IPS-20b (cell line): ENCODE data around the gene EPC1.
"Not testable (repeated sequence)": the region's sequence is repeated elsewhere in the genome, so short reads cannot be mapped to it uniquely, and the experiment has no call there.

Source experiments
- H3K27ac ChIP-seq: one replicate; pipeline ENCODE4 v1.5.1; 2013; ENCODE audit warnings: low read length
- H3K27me3 ChIP-seq: 2 replicates; pipeline ENCODE4 v1.6.1; 2013; ENCODE audit warnings: mild to moderate bottlenecking, low read length, inconsistent platforms; ENCODE audit not compliant: insufficient read depth
- H3K36me3 ChIP-seq: 2 replicates; pipeline ENCODE4 v1.6.1; 2013; ENCODE audit warnings: low read depth, mild to moderate bottlenecking, inconsistent platforms, low read length, moderate library complexity; ENCODE audit not compliant: insufficient read depth
- H3K4me1 ChIP-seq: 2 replicates; pipeline ENCODE4 v1.6.1; 2013; ENCODE audit warnings: mild to moderate bottlenecking, control low read depth, inconsistent platforms, low read length, moderate library complexity; ENCODE audit not compliant: insufficient read depth
- H3K4me3 ChIP-seq: 2 replicates; pipeline ENCODE4 v1.5.1; 2013; ENCODE audit warnings: mild to moderate bottlenecking, low read length, inconsistent platforms
- H3K9ac ChIP-seq: 2 replicates; pipeline ENCODE4 v1.6.1; 2013; ENCODE audit warnings: low read depth, mild to moderate bottlenecking, inconsistent platforms, low read length, moderate library complexity
- H3K9me3 ChIP-seq: 2 replicates; pipeline ENCODE4 v1.6.1; 2013; ENCODE audit warnings: mild to moderate bottlenecking, low read depth, low read length, inconsistent platforms; ENCODE audit not compliant: insufficient read depth

The EPC1 gene

GRCh38 chr10:32226624-32227023 lies 120.3 kb downstream of the EPC1 start:
- no peak overlapping the region for H3K4me3 ChIP-seq
- no peaks in the 10 kb centered on the region; the same call in 1 of the 2 replicates for H3K4me1 ChIP-seq
- peaks cover 7% of the 10 kb centered on the region; the same call in 1 of the 2 replicates for H3K9me3 ChIP-seq
- H3K27ac ChIP-seq = no peak overlapping the region
- no peaks in the 10 kb centered on the region for H3K27me3 ChIP-seq
- H3K36me3 ChIP-seq = no peaks in the 10 kb centered on the region
- H3K9ac ChIP-seq = no peak overlapping the region

- Histone ChIP-seq H3K9me3 (peaks cover 7% of the 10 kb centered on the region; the same call in 1 of the 2 replicates), H3K9ac (no peak overlapping the region), H3K27me3 (no peaks in the 10 kb centered on the region), H3K36me3 (no peaks in the 10 kb centered on the region), H3K27ac (no peak overlapping the region), H3K4me1 (no peaks in the 10 kb centered on the region; the same call in 1 of the 2 replicates), H3K4me3 (no peak overlapping the region)
Measured at GRCh38 chr10:32225976-32226375, 121.0 kb downstream of the EPC1 start.

DNA sequence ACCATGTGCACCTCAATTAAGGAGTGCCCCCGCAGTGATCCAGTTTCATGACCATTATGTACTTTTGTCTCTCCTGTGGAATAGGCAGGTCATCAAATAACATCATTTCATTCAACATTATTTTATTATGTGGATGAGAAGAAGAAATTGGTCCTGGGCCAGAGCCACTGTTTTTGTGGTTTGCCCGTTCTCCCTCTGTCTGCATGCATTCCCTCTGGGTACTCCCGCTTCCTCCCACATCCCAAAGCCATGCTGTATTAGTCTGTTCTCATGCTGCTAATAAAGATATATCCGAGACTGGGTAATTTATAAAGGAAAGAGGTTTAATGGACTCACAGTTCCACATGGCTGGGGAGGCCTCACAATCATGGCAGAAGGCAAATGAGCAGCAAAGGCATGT lies 124.6 kb downstream of the EPC1 start:
- not testable (repeated sequence) for H3K27ac ChIP-seq, H3K4me1 ChIP-seq, H3K36me3 ChIP-seq, H3K4me3 ChIP-seq, H3K9ac ChIP-seq, H3K27me3 ChIP-seq
- peaks cover 28% of the 10 kb centered on the region for H3K9me3 ChIP-seq

GRCh38 chr10:32219156-32219555 lies 127.8 kb downstream of the EPC1 start:
- peaks cover 28% of the 10 kb centered on the region for H3K9me3 ChIP-seq
- not testable (repeated sequence) for H3K9ac ChIP-seq, H3K4me3 ChIP-seq, H3K27me3 ChIP-seq, H3K4me1 ChIP-seq, H3K27ac ChIP-seq, H3K36me3 ChIP-seq

DNA sequence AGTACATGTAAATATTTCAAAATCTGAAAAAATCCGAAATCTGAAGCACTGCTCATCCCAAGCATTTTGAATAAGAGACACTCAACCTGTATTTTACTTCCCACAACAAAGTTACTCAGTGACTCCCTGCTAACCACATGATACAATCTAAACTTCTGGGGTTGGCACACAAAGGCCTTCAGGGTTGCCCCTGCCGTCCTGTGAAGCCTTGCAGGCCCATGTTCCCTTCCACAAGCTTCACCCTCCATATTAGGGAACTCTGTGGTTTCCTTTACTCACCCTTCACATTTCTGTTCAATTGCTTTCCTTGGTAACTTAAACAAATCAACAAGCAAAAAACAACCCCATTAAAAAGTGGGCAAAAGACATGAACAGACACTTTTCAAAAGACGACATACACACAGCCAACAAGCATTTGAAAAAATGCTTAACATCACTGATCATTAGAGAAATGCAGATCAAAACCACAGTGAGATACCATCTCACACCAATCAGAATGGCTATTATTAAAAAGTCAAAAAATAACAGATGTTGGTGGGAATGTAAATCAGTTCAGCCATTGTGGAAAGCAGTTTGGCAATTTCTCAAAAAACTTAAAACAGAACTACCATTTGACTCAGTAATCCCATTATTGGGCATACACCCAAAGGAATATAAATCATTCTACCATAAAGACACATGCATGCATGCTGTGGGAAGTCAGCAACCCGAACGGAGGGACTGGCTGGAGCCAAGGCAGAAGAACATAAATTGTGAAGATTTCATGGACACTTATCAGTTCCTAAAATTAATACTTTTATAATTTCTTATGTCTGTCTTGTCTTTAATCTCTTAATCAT lies 128.5 kb downstream of the EPC1 start:
- peaks cover 25% of the 10 kb centered on the region for H3K9me3 ChIP-seq
- not testable (repeated sequence) for H3K4me1 ChIP-seq, H3K4me3 ChIP-seq, H3K27me3 ChIP-seq, H3K36me3 ChIP-seq, H3K27ac ChIP-seq, H3K9ac ChIP-seq
